CD14-positive monocyte (primary cell): ENCODE measurements around the gene PRELID3B. TPM values are rescaled to one million over a fixed set of nuclear protein-coding genes. Genes with fewer than 3 reads are reported as not detected.

Source experiments
- DNase-seq, 3 donors: peaks; one replicate each; pipeline ENCODE4 v3.0.0-alpha.2; 2011 to 2022
- H2AFZ ChIP-seq: 2 replicates; pipeline ENCODE4 v1.6.0; 2012; ENCODE audit warnings: mild to moderate bottlenecking, low read depth, low read length, inconsistent platforms; ENCODE audit not compliant: insufficient read depth, poor library complexity, severe bottlenecking
- H3K27ac ChIP-seq, 2 donors: 1 replicate in 1 of 2; 2 replicates in 1 of 2; pipeline ENCODE4 v1.5.1; 2012 to 2013; ENCODE audit warnings: low read length in 2 of 2, control low read depth in 1 of 2, inconsistent platforms in 1 of 2, low read depth in 1 of 2, mild to moderate bottlenecking in 1 of 2
- H3K27me3 ChIP-seq, 2 donors: one replicate each; pipeline versions ENCODE4 v1.6.0 to v1.6.1; 2011 to 2013; ENCODE audit warnings: low read length in 2 of 2; ENCODE audit not compliant: control insufficient read depth in 2 of 2, insufficient read depth in 2 of 2
- H3K36me3 ChIP-seq, 2 donors: replicated peaks in 1 of 2; 1 replicate in 1 of 2; 2 replicates in 1 of 2; pipeline versions ENCODE4 v1.5.1 to v1.6.1; 2012 to 2013; ENCODE audit warnings: low read length in 2 of 2, control low read depth in 1 of 2, inconsistent platforms in 1 of 2, mild to moderate bottlenecking in 1 of 2; ENCODE audit not compliant: insufficient read depth in 2 of 2, control insufficient read depth in 1 of 2
- H3K4me1 ChIP-seq, 2 donors: 1 replicate in 1 of 2; 2 replicates in 1 of 2; pipeline versions ENCODE4 v1.5.1 to v1.6.1; 2012 to 2013; ENCODE audit warnings: low read length in 2 of 2, control low read depth in 1 of 2, inconsistent platforms in 1 of 2, mild to moderate bottlenecking in 1 of 2, moderate library complexity in 1 of 2; ENCODE audit not compliant: insufficient read depth in 2 of 2, control insufficient read depth in 1 of 2
- H3K4me2 ChIP-seq: replicated peaks from 2 replicates; pipeline ENCODE3; 2012; ENCODE audit warnings: low read length, moderate library complexity, mild to moderate bottlenecking; ENCODE audit not compliant: poor library complexity, severe bottlenecking; ENCODE audit errors: extremely low read depth
- H3K4me3 ChIP-seq, 3 experiments: fragments of 200-600 bp in 1 of 3; sonication (generic) in 1 of 3; replicated peaks in 1 of 3; 1 replicate in 2 of 3; 2 replicates in 1 of 3; pipeline ENCODE4 v1.5.1; 2011 to 2013; ENCODE audit warnings: low read length in 3 of 3, mild to moderate bottlenecking in 3 of 3, control low read depth in 2 of 3, low read depth in 2 of 3, inconsistent platforms in 1 of 3, moderate library complexity in 1 of 3
- H3K79me2 ChIP-seq: 2 replicates; pipeline ENCODE4 v1.6.0; 2012; ENCODE audit warnings: mild to moderate bottlenecking, control low read depth, inconsistent platforms, low read length, moderate library complexity; ENCODE audit not compliant: insufficient read depth
- H3K9ac ChIP-seq: 2 replicates; pipeline ENCODE4 v1.6.0; 2017; ENCODE audit warnings: low read length, mild to moderate bottlenecking; ENCODE audit not compliant: insufficient read depth, poor library complexity, severe bottlenecking
- H3K9me3 ChIP-seq, 2 donors: replicated peaks in 1 of 2; 1 replicate in 1 of 2; 2 replicates in 1 of 2; pipeline versions ENCODE4 v1.5.1 to v1.6.1; 2012 to 2013; ENCODE audit warnings: low read length in 2 of 2, control low read depth in 1 of 2; ENCODE audit not compliant: control insufficient read depth in 1 of 2, insufficient read depth in 1 of 2
- H4K20me1 ChIP-seq: 2 replicates; pipeline ENCODE4 v1.6.0; 2012; ENCODE audit warnings: mild to moderate bottlenecking, low read length, control low read depth, moderate library complexity; ENCODE audit not compliant: insufficient read depth
- H3K27ac Mint-ChIP-seq, 7 donors: one replicate each; pipeline ENCODE4 v1.8.0; 2020; ENCODE audit warnings: mild to moderate bottlenecking in 7 of 7, mixed read lengths in 7 of 7, moderate library complexity in 6 of 7, inconsistent platforms in 2 of 7
- H3K27me3 Mint-ChIP-seq, 3 donors: one replicate each; pipeline ENCODE4 v1.8.0; 2021 to 2022; ENCODE audit warnings: low read depth in 3 of 3, mild to moderate bottlenecking in 3 of 3, mixed read lengths in 3 of 3, moderate library complexity in 3 of 3, inconsistent platforms in 1 of 3
- H3K36me3 Mint-ChIP-seq, 2 donors: one replicate each; pipeline ENCODE4 v1.8.0; 2020; ENCODE audit warnings: mixed read lengths in 2 of 2, inconsistent platforms in 1 of 2, mild to moderate bottlenecking in 1 of 2
- H3K4me1 Mint-ChIP-seq: one replicate; pipeline ENCODE4 v1.8.0; 2020; ENCODE audit warnings: mild to moderate bottlenecking, mixed read lengths
- H3K4me3 Mint-ChIP-seq, 2 donors: one replicate each; pipeline ENCODE4 v1.8.0; 2020; ENCODE audit warnings: mild to moderate bottlenecking in 2 of 2, mixed read lengths in 2 of 2, moderate library complexity in 1 of 2
- H3K9me3 Mint-ChIP-seq, 7 donors: one replicate each; pipeline ENCODE4 v1.8.0; 2020 to 2022; ENCODE audit warnings: mixed read lengths in 7 of 7, mild to moderate bottlenecking in 6 of 7, moderate library complexity in 6 of 7, inconsistent platforms in 2 of 7
- WGBS: methylation state at CpG from one replicate; pipeline ENCODE4 v1.1.5; 2013; ENCODE audit warnings: missing lambda C conversion rate; ENCODE audit not compliant: insufficient coverage; 5-methylcytosine and 5-hydroxymethylcytosine counted together
- intact Hi-C, 2 donors: fragments of 100-400 bp; cut with micrococcal nuclease; formaldehyde crosslinking; loops; one replicate each; pipeline versions ENCODE4 v1.15.0 to v1.15.1; 2023
- polyA plus RNA-seq, 3 donors: library from polyadenylated mRNA; depleted of rRNA in 1 of 3; unstranded in 2 of 3; stranded (reverse) in 1 of 3; fragments of 300-500 nt in 2 of 3; fragments of >200 nt in 1 of 3; fragmentation: Illumina TruSeq in 2 of 3; gene quantifications; 1 replicate in 2 of 3; 2 replicates in 1 of 3; pipeline ENCODE4 v1.2.3, GENCODE V29; 2012 to 2021
- TF ChIP-seq, protein P1 (sequence below): fragments of 200-600 bp; IDR thresholded peaks from one replicate; pipeline ENCODE4 v1.8.0; 2022; ENCODE audit warnings: antibody characterized with exemption, mild to moderate bottlenecking

Gene PRELID3B
- polyA plus RNA-seq, 3 donors = 16.9 to 21.0 (median 20.1) TPM

- no peak overlapping the region for H3K9ac ChIP-seq
- Mint-ChIP-seq H3K27me3 (peaks cover 11 to 23% (median 13%) of the 10 kb centered on the region in 3 donors), H3K9me3 (no peaks in the 10 kb centered on the region), H3K4me1 (peaks cover 28% of the 10 kb centered on the region), H3K27ac (no peak overlapping the region), H3K4me3 (no peak overlapping the region), H3K36me3 (no peaks in the 10 kb centered on the region)
- H3K79me2 ChIP-seq = no peaks in the 10 kb centered on the region
- no peak overlapping the region for H2AFZ ChIP-seq
- intact Hi-C loops = no loop called here
- H3K4me2 ChIP-seq = no peak overlapping the region
- no peaks in the 10 kb centered on the region for H4K20me1 ChIP-seq
- WGBS = 96% methylated on average over 3 of the region's 4 CpGs
- H3K27ac ChIP-seq = no peak overlapping the region
- no peak overlapping the region for H3K4me3 ChIP-seq
- DNase-seq = no peak
- H3K4me1 ChIP-seq = peaks cover 23 to 36% of the 10 kb centered on the region in 2 donors
- H3K27me3 ChIP-seq = peaks cover 11 to 27% of the 10 kb centered on the region in 2 donors
- no peaks in the 10 kb centered on the region for H3K9me3 ChIP-seq
- TF ChIP-seq, protein P1, sequence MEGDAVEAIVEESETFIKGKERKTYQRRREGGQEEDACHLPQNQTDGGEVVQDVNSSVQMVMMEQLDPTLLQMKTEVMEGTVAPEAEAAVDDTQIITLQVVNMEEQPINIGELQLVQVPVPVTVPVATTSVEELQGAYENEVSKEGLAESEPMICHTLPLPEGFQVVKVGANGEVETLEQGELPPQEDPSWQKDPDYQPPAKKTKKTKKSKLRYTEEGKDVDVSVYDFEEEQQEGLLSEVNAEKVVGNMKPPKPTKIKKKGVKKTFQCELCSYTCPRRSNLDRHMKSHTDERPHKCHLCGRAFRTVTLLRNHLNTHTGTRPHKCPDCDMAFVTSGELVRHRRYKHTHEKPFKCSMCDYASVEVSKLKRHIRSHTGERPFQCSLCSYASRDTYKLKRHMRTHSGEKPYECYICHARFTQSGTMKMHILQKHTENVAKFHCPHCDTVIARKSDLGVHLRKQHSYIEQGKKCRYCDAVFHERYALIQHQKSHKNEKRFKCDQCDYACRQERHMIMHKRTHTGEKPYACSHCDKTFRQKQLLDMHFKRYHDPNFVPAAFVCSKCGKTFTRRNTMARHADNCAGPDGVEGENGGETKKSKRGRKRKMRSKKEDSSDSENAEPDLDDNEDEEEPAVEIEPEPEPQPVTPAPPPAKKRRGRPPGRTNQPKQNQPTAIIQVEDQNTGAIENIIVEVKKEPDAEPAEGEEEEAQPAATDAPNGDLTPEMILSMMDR = no peak
- H3K36me3 ChIP-seq = no peaks in the 10 kb centered on the region
Measured at GRCh38 chr20:59068534-59068933, 25.9 kb upstream of the PRELID3B start.

GRCh38 chr20:59064214-59064722, 21.7 kb upstream of the PRELID3B start:
- no peak overlapping the region for H2AFZ ChIP-seq
- Mint-ChIP-seq H3K9me3 (no peaks in the 10 kb centered on the region), H3K4me1 (peaks cover 9% of the 10 kb centered on the region), H3K27ac (no peak overlapping the region), H3K27me3 (peaks cover 15 to 25% (median 16%) of the 10 kb centered on the region in 3 donors), H3K36me3 (no peaks in the 10 kb centered on the region), H3K4me3 (no peak overlapping the region)
- H3K27ac ChIP-seq = no peak overlapping the region
- no peak overlapping the region for H3K4me3 ChIP-seq
- H3K79me2 ChIP-seq = no peaks in the 10 kb centered on the region
- H3K4me2 ChIP-seq = no peak overlapping the region
- H3K9ac ChIP-seq = no peak overlapping the region
- no peak for DNase-seq
- H3K4me1 ChIP-seq = peaks cover 6 to 10% of the 10 kb centered on the region in 2 donors
- TF ChIP-seq, protein P1 = no peak
- no peaks in the 10 kb centered on the region for H4K20me1 ChIP-seq
- peaks cover 19 to 21% of the 10 kb centered on the region in 2 donors for H3K27me3 ChIP-seq
- WGBS = 100% methylated on average over 2 of the region's 4 CpGs
- no peaks in the 10 kb centered on the region for H3K9me3 ChIP-seq
- no peaks in the 10 kb centered on the region for H3K36me3 ChIP-seq
- intact Hi-C loops = no loop called here
